ENCODE data around the gene SLC25A33. TPM values are rescaled to one million over a fixed set of nuclear protein-coding genes. Genes with fewer than 3 reads are reported as not detected.

The SLC25A33 gene
- total RNA-seq, 1 experiment from 2014 or later, result 9.4 TPM

DNA sequence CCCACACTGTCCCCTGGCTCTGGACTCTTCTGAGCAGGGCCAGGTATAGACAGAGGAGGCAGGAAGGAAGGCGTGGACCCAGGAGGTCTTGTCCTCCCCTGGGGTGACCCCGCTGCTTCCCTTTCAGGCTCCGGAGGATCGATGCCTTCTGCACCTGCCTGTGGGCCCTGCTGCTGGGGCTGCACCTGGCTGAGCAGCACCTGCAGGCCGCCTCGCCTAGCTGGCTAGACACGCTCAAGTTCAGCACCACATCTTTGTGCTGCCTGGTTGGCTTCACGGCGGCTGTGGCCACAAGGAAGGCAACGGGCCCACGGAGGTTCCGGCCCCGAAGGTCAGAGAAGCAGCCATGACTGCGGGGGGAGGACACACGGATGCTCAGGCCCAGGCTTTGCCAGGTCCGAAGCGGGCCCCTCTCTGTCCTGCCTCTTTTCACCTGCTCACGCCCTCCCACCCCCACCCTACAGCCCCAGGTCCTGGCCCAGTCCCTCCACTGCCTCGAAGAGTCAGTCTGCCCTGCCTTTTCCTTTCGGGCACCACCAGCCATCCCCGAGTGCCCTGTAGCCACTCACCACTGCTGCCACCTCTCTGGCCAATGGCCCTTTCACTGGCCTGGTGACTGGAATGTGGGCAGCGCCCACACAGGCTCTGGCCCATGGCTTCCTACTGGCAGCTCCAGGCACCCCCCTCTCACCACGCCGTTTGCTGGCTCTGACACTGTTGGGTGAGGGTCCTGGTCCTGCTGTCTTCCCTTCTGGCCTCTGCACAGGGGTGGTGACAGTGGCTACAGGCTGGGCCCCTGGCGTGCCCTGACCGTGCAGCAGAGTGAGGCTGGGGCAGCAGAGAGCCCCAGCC lies 62.9 kb downstream of the SLC25A33 start:
- H3K4me2 ChIP-seq (ENCODE audit: insufficient read depth, insufficient read length, low read length), result no peak overlapping the region
- no peaks in the 10 kb centered on the region for H3K27me3 ChIP-seq (ENCODE audit: insufficient read depth, low read length)
- H3K27ac Mint-ChIP-seq, result no peak overlapping the region
- no peaks in the 10 kb centered on the region for H3K23me2 ChIP-seq (ENCODE audit: insufficient read length, low read depth, low read length, poor library complexity, severe bottlenecking)
- H2AFZ ChIP-seq (ENCODE audit: low read length), result no peak overlapping the region
- H4K8ac ChIP-seq (replicated peaks; ENCODE audit: insufficient read length, low read depth, low read length), result no peak overlapping the region
- peaks cover 9 to 45% (median 44%) of the 10 kb centered on the region in 3 experiments; a peak in 6 of 7 replicates for H3K36me3 Mint-ChIP-seq (ENCODE audit: insufficient read depth in 1 of 3, low read depth in 3 of 3)
- H2BK12ac ChIP-seq (ENCODE audit: insufficient read length, low read depth, low read length), result no peak overlapping the region
- no peak overlapping the region for H3K18ac ChIP-seq (ENCODE audit: insufficient read length, low read depth, low read length)
- no peak overlapping the region for H3T11ph ChIP-seq (ENCODE audit: low read length)
- no peak for DNase-seq
- no peak overlapping the region for H3K4ac ChIP-seq (ENCODE audit: low read depth, low read length)
- no peak overlapping the region for H2BK15ac ChIP-seq (ENCODE audit: low read depth, low read length)
- no peak for TF ChIP-seq CTCF (conservative IDR thresholded peaks at IDR 0.05)
- no peaks in the 10 kb centered on the region for H3K4me1 Mint-ChIP-seq
- WGBS (ENCODE audit: extremely low coverage, insufficient read length, low lambda C conversion rate), result no CpG with 5 or more reads among the region's 26 CpGs
- no peak overlapping the region for H3K27ac ChIP-seq (ENCODE audit: insufficient read length, low read depth, low read length)
- H3K9me3 ChIP-seq (ENCODE audit: control insufficient read depth, low read depth, low read length), result no peaks in the 10 kb centered on the region
- no peak overlapping the region for H3K23ac ChIP-seq (ENCODE audit: insufficient read length, low read depth, low read length)
- H4K20me1 ChIP-seq (ENCODE audit: control insufficient read depth, insufficient read depth, insufficient read length), result no peaks in the 10 kb centered on the region
- no peak overlapping the region for H3K4me3 Mint-ChIP-seq
- no peaks in the 10 kb centered on the region for H3K79me1 ChIP-seq (ENCODE audit: insufficient read depth, low read depth, low read length, poor library complexity, severe bottlenecking)
- H3K14ac ChIP-seq (ENCODE audit: insufficient read depth, low read length), result no peak overlapping the region
- H2BK5ac ChIP-seq (ENCODE audit: insufficient read length, low read length), result no peak overlapping the region
- no peak overlapping the region for H4K91ac ChIP-seq (ENCODE audit: insufficient read length, low read depth, low read length)
- H3K4me1 ChIP-seq (ENCODE audit: insufficient read depth, low read length), result no peaks in the 10 kb centered on the region
- no peak overlapping the region for H2AK5ac ChIP-seq (ENCODE audit: insufficient read length, low read length)
- H3K9ac ChIP-seq (ENCODE audit: extremely low read depth, insufficient read length, low read length), result no peak overlapping the region
- H3K79me2 ChIP-seq (ENCODE audit: insufficient read depth, low read length), result no peaks in the 10 kb centered on the region
- H3K56ac ChIP-seq (ENCODE audit: insufficient read length, low read depth, low read length), result no peak overlapping the region
- H4K5ac ChIP-seq (ENCODE audit: insufficient read length, low read depth, low read length), result no peak overlapping the region
- H3K9me3 Mint-ChIP-seq, result no peaks in the 10 kb centered on the region
- H3K27me3 Mint-ChIP-seq (ENCODE audit: low read depth), result no peaks in the 10 kb centered on the region
- H2BK120ac ChIP-seq (ENCODE audit: low read depth, low read length, poor library complexity, severe bottlenecking), result no peak overlapping the region
- H2BK20ac ChIP-seq (ENCODE audit: low read depth, low read length, poor library complexity, severe bottlenecking), result no peak overlapping the region

Data from H9 (cell line).